ENCODE results near the gene WDR7.

Gene WDR7

GRCh38 chr18:57063601-57064103, 412.5 kb downstream of the WDR7 start:
- no peak for TF ChIP-seq TAF1 (IDR thresholded peaks at IDR 0.05; ENCODE audit: low read depth)
- TF ChIP-seq FOXM1 (IDR thresholded peaks at IDR 0.05; ENCODE audit: borderline replicate concordance, low read depth), result no peak
- TF ChIP-seq EP300 (IDR thresholded peaks at IDR 0.05; ENCODE audit: borderline replicate concordance), result no peak
- TF ChIP-seq MAX (IDR thresholded peaks at IDR 0.05), result no peak
- no peak for TF ChIP-seq REST (IDR thresholded peaks at IDR 0.05; ENCODE audit: low read depth)
- TF ChIP-seq ZBTB7A (IDR thresholded peaks at IDR 0.05; ENCODE audit: low read depth), result no peak
- no peak for TF ChIP-seq TCF12 (IDR thresholded peaks at IDR 0.05; ENCODE audit: low read depth)
- no peak for TF ChIP-seq NFIC (IDR thresholded peaks at IDR 0.05)
- no peak for TF ChIP-seq YY1 (IDR thresholded peaks at IDR 0.05; ENCODE audit: low read depth)
- no peak for TF ChIP-seq CREB1 (IDR thresholded peaks at IDR 0.05; ENCODE audit: low read depth)

GRCh38 chr18:57073501-57074187, 422.5 kb downstream of the WDR7 start:
- TF ChIP-seq ZBTB7A (IDR thresholded peaks at IDR 0.05; ENCODE audit: low read depth) (no peak), REST (IDR thresholded peaks at IDR 0.05; ENCODE audit: low read depth) (no peak), TCF12 (IDR thresholded peaks at IDR 0.05; ENCODE audit: low read depth) (no peak), FOXM1 (IDR thresholded peaks at IDR 0.05; ENCODE audit: borderline replicate concordance, low read depth) (no peak), EP300 (IDR thresholded peaks at IDR 0.05; ENCODE audit: borderline replicate concordance) (no peak), NFIC (IDR thresholded peaks at IDR 0.05) (no peak), CEBPB (IDR thresholded peaks at IDR 0.05) (no peak), USF1 (IDR thresholded peaks at IDR 0.05) (no peak), YY1 (IDR thresholded peaks at IDR 0.05; ENCODE audit: low read depth) (no peak), EGR1 (IDR thresholded peaks at IDR 0.05) (no peak), TEAD4 (IDR thresholded peaks at IDR 0.05) (no peak), MAX (IDR thresholded peaks at IDR 0.05) (no peak), RAD21 (IDR thresholded peaks at IDR 0.05; ENCODE audit: low read depth) (no peak), TAF1 (IDR thresholded peaks at IDR 0.05; ENCODE audit: low read depth) (no peak), CREB1 (IDR thresholded peaks at IDR 0.05; ENCODE audit: low read depth) (no peak)

GRCh38 chr18:57075716-57076400, 424.7 kb downstream of the WDR7 start:
- TF ChIP-seq EGR1 (IDR thresholded peaks at IDR 0.05) (no peak), TEAD4 (IDR thresholded peaks at IDR 0.05) (no peak), EP300 (IDR thresholded peaks at IDR 0.05; ENCODE audit: borderline replicate concordance) (no peak), RAD21 (IDR thresholded peaks at IDR 0.05; ENCODE audit: low read depth) (no peak), ZBTB7A (IDR thresholded peaks at IDR 0.05; ENCODE audit: low read depth) (no peak), NFIC (IDR thresholded peaks at IDR 0.05) (no peak), FOXM1 (IDR thresholded peaks at IDR 0.05; ENCODE audit: borderline replicate concordance, low read depth) (no peak)

- no peak for TF ChIP-seq FOXM1 (IDR thresholded peaks at IDR 0.05; ENCODE audit: borderline replicate concordance, low read depth)
Measured at GRCh38 chr18:57077005-57077765, 426.0 kb downstream of the WDR7 start.

- no peak for TF ChIP-seq EP300 (IDR thresholded peaks at IDR 0.05; ENCODE audit: borderline replicate concordance)
- no peak for TF ChIP-seq REST (IDR thresholded peaks at IDR 0.05; ENCODE audit: low read depth)
- TF ChIP-seq USF1 (IDR thresholded peaks at IDR 0.05), result no peak
- no peak for TF ChIP-seq ZBTB7A (IDR thresholded peaks at IDR 0.05; ENCODE audit: low read depth)
- TF ChIP-seq CREB1 (IDR thresholded peaks at IDR 0.05; ENCODE audit: low read depth), result no peak
- TF ChIP-seq TCF12 (IDR thresholded peaks at IDR 0.05; ENCODE audit: low read depth), result no peak
- no peak for TF ChIP-seq NFIC (IDR thresholded peaks at IDR 0.05)
- no peak for TF ChIP-seq EGR1 (IDR thresholded peaks at IDR 0.05)
- no peak for TF ChIP-seq CEBPB (IDR thresholded peaks at IDR 0.05)
- no peak for TF ChIP-seq TAF1 (IDR thresholded peaks at IDR 0.05; ENCODE audit: low read depth)
- TF ChIP-seq FOXM1 (IDR thresholded peaks at IDR 0.05; ENCODE audit: borderline replicate concordance, low read depth), result no peak
- no peak for TF ChIP-seq TEAD4 (IDR thresholded peaks at IDR 0.05)
- TF ChIP-seq RAD21 (IDR thresholded peaks at IDR 0.05; ENCODE audit: low read depth), result no peak
- TF ChIP-seq MAX (IDR thresholded peaks at IDR 0.05), result no peak
- TF ChIP-seq YY1 (IDR thresholded peaks at IDR 0.05; ENCODE audit: low read depth), result no peak
Measured at GRCh38 chr18:57077786-57078552, 426.8 kb downstream of the WDR7 start.
